Uterus (tissue), 2 donors: ENCODE data around the gene ITGA11.

Experiments used
- CTCF ChIP-seq, 4 experiments: fragments of 200-600 bp in 2 of 4; fragments of 450-650 bp in 2 of 4; sonication (generic) in 2 of 4; IDR thresholded peaks; one replicate each; pipeline ENCODE4 v1.5.1; 2016 to 2019; ENCODE audit warnings: antibody characterized with exemption in 4 of 4, mild to moderate bottlenecking in 2 of 4, moderate library complexity in 1 of 4
- POLR2A ChIP-seq, 2 donors: fragments of 450-650 bp; IDR thresholded peaks; one replicate each; pipeline ENCODE4 v1.6.1; 2016; ENCODE audit warnings: antibody characterized with exemption in 2 of 2, mild to moderate bottlenecking in 1 of 2, moderate library complexity in 1 of 2

- no peak for TF ChIP-seq CTCF (IDR thresholded peaks at IDR 0.05)
- no peak for TF ChIP-seq POLR2A (IDR thresholded peaks at IDR 0.05)
These were observed 37.4 kb upstream of the ITGA11 start for GRCh38 chr15:68469162-68470048.
